Right hindlimb (tissue), 1 donor: ENCODE measurements around the gene IQGAP3.
"Not testable (repeated sequence)": the region's sequence is repeated elsewhere in the genome, so short reads cannot be mapped to it uniquely, and the experiment has no call there.

Experiments
- DNase-seq: peaks from one replicate; pipeline ENCODE4 v3.0.0-alpha.2; 2018

Gene IQGAP3

DNA sequence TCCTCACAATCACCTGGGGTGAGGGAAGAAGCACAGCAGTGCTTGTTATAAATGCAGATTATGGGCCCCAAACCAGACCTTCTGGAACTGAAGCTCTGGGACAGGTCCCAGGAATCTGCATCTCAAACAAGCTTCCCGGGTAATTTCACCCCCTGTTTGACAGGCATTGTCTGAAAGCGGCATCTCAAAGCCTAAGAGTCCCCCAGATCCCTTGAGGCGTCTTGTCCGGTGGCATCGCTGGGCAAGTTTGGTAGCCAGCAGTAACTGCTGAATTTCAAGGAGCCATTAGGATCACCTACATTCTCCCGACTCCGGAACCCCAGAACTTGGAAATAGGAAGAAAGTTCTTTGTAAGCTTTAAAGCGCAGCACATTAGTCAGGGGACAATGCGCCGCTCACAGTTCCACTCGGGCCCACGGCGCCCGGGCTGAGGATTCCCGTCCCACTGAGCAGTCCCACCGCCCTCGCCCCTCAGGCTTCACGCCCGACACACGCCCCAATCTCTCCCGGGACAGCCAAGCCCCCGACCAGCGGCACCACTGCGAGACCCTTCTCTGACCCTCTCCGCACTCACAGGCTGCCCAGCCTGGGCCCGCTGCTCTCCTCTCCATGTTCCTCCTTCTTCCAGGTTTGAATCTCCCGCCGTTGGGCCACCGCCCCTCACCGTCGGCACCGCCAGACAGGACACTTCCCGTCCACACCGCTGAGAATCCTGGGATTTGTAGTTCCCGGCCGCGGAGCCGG is at the start of gene IQGAP3:
TSS of gene IQGAP3 (minus strand) at position 647 of the 744 bp plus-strand sequence. CDS start at position 611, 36 bp downstream.
- DNase-seq, result peak; percentile 88

GRCh38 chr1:156619582-156619955 is 47.2 kb upstream of the IQGAP3 start:
- no peak for DNase-seq

- DNase-seq, result no peak
These were observed 46.7 kb upstream of the IQGAP3 start, which contains the start of gene HAPLN2 for GRCh38 chr1:156618853-156619581. TSS of gene HAPLN2 (plus strand) at chr1:156619415. CDS start at chr1:156623491, 4,076 bp downstream.

- DNase-seq, result no peak
These were observed 44.1 kb upstream of the IQGAP3 start for GRCh38 chr1:156616463-156616862.

DNA sequence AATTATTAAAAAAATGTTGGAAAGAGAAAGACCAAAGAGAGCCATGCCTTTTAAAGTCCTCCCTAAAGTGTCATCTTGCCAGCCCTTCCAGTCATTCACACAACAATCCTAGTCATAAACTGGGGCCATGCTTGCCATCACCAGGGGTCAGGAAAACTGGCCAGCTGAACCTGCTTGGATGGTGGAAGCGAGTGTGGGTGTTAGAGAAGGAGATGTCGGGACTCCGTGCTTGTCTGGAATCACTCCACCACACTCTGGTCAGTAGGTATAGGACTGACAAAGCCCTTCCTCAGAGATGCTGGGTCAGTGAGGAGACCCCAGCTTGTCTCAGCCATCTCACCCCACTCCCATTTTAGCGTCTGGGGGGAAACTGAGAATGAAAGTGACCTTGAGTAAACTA is 43.6 kb upstream of the IQGAP3 start:
- DNase-seq, result no peak

DNA sequence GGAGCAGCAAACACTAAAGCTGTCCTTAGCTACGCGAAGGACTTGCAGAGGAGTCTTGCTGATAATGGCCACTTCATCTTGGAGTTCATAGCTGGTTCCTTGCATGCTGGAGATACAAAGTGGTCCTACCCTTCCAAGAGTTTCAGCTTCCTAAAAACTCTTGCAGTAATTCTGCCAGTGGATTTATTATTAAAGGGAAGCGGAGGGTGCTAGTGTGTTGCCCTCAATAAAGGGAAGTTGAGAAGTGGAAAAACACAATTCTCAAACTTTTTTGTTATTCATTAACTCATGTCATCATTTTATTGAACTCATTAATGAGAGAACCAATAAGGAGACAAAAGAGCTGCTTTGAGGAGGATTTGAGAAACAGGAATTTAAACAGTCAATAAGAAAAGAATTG is 40.3 kb upstream of the IQGAP3 start:
- DNase-seq, result no peak

GRCh38 chr1:156610072-156610471 is 37.7 kb upstream of the IQGAP3 start:
- DNase-seq, result not testable (repeated sequence)

- DNase-seq, result no peak
These were observed 36.6 kb upstream of the IQGAP3 start for GRCh38 chr1:156608981-156609380.

DNA sequence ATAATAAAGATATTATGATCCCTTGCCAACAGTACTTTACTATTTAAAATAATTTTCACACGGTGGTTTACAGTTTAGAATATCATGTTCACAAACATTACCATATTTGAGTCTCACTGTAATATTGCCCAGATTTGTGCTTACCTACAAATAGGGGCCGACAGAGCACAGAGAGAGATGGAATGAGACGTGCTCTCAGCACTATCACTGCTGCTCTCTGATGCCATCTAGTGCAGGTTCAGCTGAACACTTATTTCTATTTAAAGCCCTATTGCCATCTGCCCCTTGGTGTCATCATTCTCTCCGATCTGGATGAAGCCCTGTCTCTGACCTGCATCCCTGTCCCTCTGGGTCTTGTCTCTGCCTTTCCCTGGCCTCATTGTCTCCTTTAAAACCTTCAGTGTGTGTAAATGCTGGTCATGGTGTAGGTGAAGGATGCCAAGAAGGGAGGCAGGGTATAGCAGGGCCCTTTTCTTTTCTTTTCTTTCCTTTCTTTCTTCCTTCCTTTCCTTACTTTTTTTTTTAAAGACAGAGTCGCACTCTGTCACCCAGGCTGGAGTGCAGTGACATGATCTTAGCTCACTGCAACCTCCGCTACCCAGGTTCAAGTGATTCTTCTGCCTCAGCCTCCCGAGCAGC is 35.8 kb upstream of the IQGAP3 start:
- peak; percentile 58 for DNase-seq

DNA sequence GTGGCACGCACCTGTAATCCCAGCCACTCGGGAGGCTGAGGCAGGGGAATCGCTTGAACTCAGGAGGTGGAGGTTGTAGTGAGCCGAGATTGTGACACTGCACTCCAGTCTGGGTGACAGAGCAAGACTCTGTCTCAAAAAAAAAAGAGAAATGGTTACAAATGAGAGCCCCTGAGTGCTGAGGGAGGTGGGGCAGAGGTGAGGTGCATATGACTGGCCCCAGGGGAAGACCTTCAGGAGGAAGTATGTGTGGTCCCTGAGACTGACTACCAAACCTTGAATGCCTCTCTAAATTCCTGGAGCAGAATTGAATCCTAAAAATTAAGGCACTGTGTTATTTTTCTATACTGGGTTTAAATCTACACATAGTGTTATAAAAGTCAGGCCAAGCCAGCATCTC is 35.0 kb upstream of the IQGAP3 start:
- not testable (repeated sequence) for DNase-seq

- DNase-seq, result no peak
These were observed 30.2 kb upstream of the IQGAP3 start for GRCh38 chr1:156602557-156602993.

DNA sequence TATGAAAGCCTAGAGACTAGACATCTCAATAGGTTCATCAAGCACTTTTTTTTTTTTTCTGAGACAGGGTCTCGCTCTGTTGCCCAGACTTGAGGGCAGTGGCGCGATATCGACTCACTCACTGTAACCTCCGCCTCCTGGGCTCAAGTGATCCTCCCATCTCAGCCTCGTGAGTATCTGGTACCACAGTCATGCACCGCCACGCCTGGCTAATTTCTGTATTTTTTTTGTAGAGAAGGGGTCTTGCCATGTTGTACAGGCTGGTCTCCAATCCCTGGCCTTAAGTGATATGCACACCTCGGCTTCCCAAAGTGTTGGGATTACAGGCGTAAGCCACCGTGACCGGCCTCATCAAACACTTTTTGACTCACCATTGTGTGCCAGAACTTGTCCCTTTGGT is 29.5 kb upstream of the IQGAP3 start:
- DNase-seq, result no peak

- peak; percentile 87 for DNase-seq
These were observed 28.9 kb upstream of the IQGAP3 start, which contains the start of gene GPATCH4 for GRCh38 chr1:156601122-156601830. TSS of gene GPATCH4 (minus strand) at chr1:156601479.

GRCh38 chr1:156600733-156601121 is 28.4 kb upstream of the IQGAP3 start:
- no peak for DNase-seq

GRCh38 chr1:156599811-156600210 is 27.4 kb upstream of the IQGAP3 start:
- no peak for DNase-seq

GRCh38 chr1:156598731-156599432 is 26.5 kb upstream of the IQGAP3 start:
- DNase-seq, result no peak

DNA sequence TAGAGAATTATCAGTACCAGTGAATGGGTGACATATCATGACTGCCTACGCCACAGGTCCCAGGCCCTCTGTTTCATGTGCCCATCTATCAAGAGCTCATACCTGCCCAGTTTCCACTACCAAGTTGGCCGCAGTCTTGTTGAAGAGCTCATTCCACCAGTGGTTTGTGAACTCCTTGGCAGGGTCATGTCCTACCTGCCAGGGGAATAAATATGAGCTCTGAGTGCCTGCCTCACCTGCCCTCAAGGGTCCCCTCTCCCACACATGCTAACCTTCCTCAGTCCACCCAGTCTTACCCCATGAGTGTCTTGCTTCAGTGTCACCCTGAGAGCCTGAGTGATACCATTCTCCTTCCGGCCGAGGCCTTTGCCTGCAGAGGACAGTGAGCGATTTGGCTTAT is 25.8 kb upstream of the IQGAP3 start:
- no peak for DNase-seq

- no peak for DNase-seq
These were observed 24.1 kb upstream of the IQGAP3 start for GRCh38 chr1:156596426-156596825.

GRCh38 chr1:156595016-156595415 is 22.7 kb upstream of the IQGAP3 start:
- DNase-seq, result no peak

GRCh38 chr1:156594190-156594589 is 21.8 kb upstream of the IQGAP3 start:
- DNase-seq, result no peak

DNA sequence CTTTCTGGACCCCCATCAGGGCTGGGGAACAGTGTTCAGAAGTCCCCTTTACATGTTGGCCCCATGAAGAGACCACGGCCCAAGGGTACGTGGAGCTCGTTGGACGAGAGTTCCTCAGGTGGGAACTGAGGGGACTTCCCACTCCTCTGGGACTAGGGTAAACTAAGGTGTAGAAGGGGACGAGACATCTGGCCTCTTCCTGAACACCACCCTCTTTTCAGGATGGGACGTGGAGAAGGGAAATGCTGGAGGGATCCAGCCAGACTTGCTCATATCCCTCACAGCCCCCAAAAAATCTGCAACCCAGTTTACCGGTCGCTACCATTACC is 21.3 kb upstream of the IQGAP3 start:
- no peak for DNase-seq

DNA sequence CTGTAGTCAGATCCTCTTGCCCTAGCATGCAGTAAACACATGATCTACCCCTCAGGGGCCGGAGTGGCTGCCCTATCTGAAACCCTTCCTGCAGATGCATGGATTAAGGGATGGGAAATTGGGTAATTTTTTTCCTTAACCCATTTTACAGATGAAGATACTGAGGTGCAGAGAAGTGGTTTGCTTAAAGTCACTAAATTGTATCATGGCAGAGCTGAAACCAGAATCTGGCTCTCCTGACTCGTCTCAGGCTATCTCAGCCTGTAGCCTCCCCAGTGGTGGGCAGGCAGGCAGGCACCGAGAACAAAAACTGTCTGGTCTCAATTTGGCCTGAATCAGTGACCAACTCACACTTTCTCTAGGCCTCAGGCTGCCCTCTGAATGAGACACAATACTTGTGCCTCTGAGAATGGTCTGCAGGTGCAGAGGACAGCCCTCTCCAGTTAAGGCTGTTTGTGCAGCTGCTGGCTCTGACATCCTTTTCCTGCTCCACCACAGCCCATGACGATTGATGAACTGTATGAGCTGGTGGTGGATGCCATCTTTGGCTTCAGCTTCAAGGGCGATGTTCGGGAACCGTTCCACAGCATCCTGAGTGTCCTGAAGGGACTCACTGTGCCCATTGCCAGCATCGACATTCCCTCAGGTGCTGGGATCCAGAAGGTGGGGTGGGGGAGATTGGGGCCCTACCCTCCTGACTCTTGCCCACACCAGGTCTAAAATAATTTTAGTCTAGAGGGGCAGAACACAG is 20.7 kb upstream of the IQGAP3 start:
- no peak for DNase-seq
